HepG2 (cell line): ENCODE data around the gene CHST11. TPM values are rescaled to one million over a fixed set of nuclear protein-coding genes. Genes with fewer than 3 reads are reported as not detected.

Experiments
- ATAC-seq: fragments of 200-7000 bp; cut with Tn5 transposase; 3 replicates; pipeline ENCODE4 v1.9.1; 2020; ENCODE audit warnings: mild to moderate bottlenecking, moderate library complexity
- BruUV-seq: library from RNA; stranded (reverse); fragments of 400-500 nt; replicated peaks from 2 replicates; lab custom pipeline; 2021; lab: Mats Ljungman, UMichigan
- CTCF ChIA-PET: fragments of 300-600 bp; formaldehyde crosslinking; extraction: SDS; loops from one replicate; lab custom pipeline; 2021; ENCODE audit warnings: low total read pairs, inconsistent platforms, low intra/inter-chr PET ratio; lab: Yijun Ruan, JAX
- POLR2A ChIA-PET: fragments of 350-600 bp; sonication (Branson Sonifier 250); formaldehyde crosslinking; loops from one replicate; lab custom pipeline; 2020; ENCODE audit warnings: antibody characterized with exemption, inconsistent platforms; lab: Yijun Ruan, JAX
- DNase-seq: peaks from one replicate; pipeline ENCODE4 v3.0.0-alpha.2; 2015; ENCODE audit warnings: low spot score
- FAIRE-seq: peaks from 3 replicates; lab custom pipeline; 2011; peaks lifted over from hg19 to GRCh38; lab: Jason Lieb, UNC
- H2AFZ ChIP-seq: one replicate; pipeline ENCODE4 v1.6.1; 2011; ENCODE audit warnings: low read length, inconsistent platforms
- H3K27ac ChIP-seq: fragments of 300-600 bp; 3 replicates; pipeline ENCODE4 v1.8.0; 2011; ENCODE audit warnings: mixed run types, mild to moderate bottlenecking, mixed read lengths, low read length, inconsistent platforms; ENCODE audit not compliant: insufficient read depth; ENCODE audit errors: extremely low read length
- H3K27me3 ChIP-seq, 2 experiments: fragments of 200-600 bp in 1 of 2; 2 replicates in 1 of 2; 3 replicates in 1 of 2; pipeline versions ENCODE4 v1.6.0 to v1.8.0; 2011; ENCODE audit warnings: low read length in 2 of 2, mild to moderate bottlenecking in 2 of 2, moderate library complexity in 2 of 2, inconsistent platforms in 1 of 2; ENCODE audit not compliant: insufficient read depth in 2 of 2, control insufficient read depth in 1 of 2
- H3K36me3 ChIP-seq, 2 experiments: fragments of 200-600 bp in 1 of 2; replicated peaks in 1 of 2; 2 replicates in 1 of 2; 3 replicates in 1 of 2; pipeline versions ENCODE4 v1.5.1 to v1.8.0; 2011; ENCODE audit warnings: low read length in 2 of 2, inconsistent platforms in 1 of 2; ENCODE audit not compliant: insufficient read depth in 2 of 2, control insufficient read depth in 1 of 2
- H3K4me1 ChIP-seq: 2 replicates; pipeline ENCODE4 v1.5.1; 2012; ENCODE audit warnings: low read length, inconsistent platforms; ENCODE audit not compliant: insufficient read depth
- H3K4me2 ChIP-seq: 2 replicates; pipeline ENCODE4 v1.6.0; 2011; ENCODE audit warnings: low read depth, low read length, inconsistent platforms
- H3K4me3 ChIP-seq, 3 experiments: fragments of 200-600 bp in 1 of 3; sonication (generic), shearing (Covaris generic) in 1 of 3; replicated peaks in 1 of 3; 2 replicates each; pipeline ENCODE4 v1.5.1; 2011 to 2016; ENCODE audit warnings: low read length in 3 of 3, inconsistent platforms in 2 of 3, low read depth in 2 of 3, mild to moderate bottlenecking in 2 of 3, control low read depth in 1 of 3, mixed read lengths in 1 of 3; ENCODE audit not compliant: insufficient read depth in 1 of 3
- H3K79me2 ChIP-seq: one replicate; pipeline ENCODE4 v1.6.1; 2011; ENCODE audit warnings: low read length, inconsistent platforms; ENCODE audit not compliant: insufficient read depth
- H3K9ac ChIP-seq: 2 replicates; pipeline ENCODE4 v1.6.0; 2011; ENCODE audit warnings: mild to moderate bottlenecking, low read depth, low read length, inconsistent platforms; ENCODE audit not compliant: insufficient read depth
- H3K9me3 ChIP-seq: 2 replicates; pipeline ENCODE4 v1.5.1; 2012; ENCODE audit warnings: mild to moderate bottlenecking, low read length
- H4K20me1 ChIP-seq: 2 replicates; pipeline ENCODE4 v1.6.0; 2011; ENCODE audit warnings: inconsistent platforms, mild to moderate bottlenecking, low read length, moderate library complexity; ENCODE audit not compliant: insufficient read depth
- AGO1 ChIP-seq: fragments of 200-400 bp; formaldehyde crosslinking; IDR thresholded peaks from 2 replicates; pipeline ENCODE4 v1.6.1; 2017; ENCODE audit warnings: mild to moderate bottlenecking, low read depth, low read length, moderate library complexity; ENCODE audit not compliant: poor library complexity, severe bottlenecking
- ATRX ChIP-seq: sonication (generic); formaldehyde crosslinking; IDR thresholded peaks from 2 replicates; pipeline ENCODE4 v1.4.0; 2020; ENCODE audit warnings: missing genetic modification reagents, borderline replicate concordance
- BCL6 ChIP-seq: IDR thresholded peaks from 2 replicates; pipeline ENCODE4 v1.6.1; 2016; ENCODE audit warnings: missing genetic modification reagents, missing compliant biosample characterization
- CBX1 ChIP-seq: IDR thresholded peaks from one replicate; pipeline ENCODE4 v1.6.1; 2016; ENCODE audit warnings: antibody characterized with exemption, low read depth
- IKZF1 ChIP-seq: fragments of 450-650 bp; IDR thresholded peaks from 2 replicates; pipeline ENCODE4 v1.7.1; 2016
- KDM1A ChIP-seq: IDR thresholded peaks from 2 replicates; pipeline ENCODE4 v1.6.1; 2016; ENCODE audit warnings: missing compliant biosample characterization
- NFE2 ChIP-seq: sonication (generic); formaldehyde crosslinking; IDR thresholded peaks from 2 replicates; pipeline ENCODE4 v1.4.0; 2020; ENCODE audit warnings: missing genetic modification reagents
- RBM22 ChIP-seq: fragments of 200-400 bp; formaldehyde crosslinking; optimal IDR thresholded peaks from 2 replicates; pipeline ENCODE3; 2017; ENCODE audit warnings: mild to moderate bottlenecking, low read length, moderate library complexity
- ZBTB20 ChIP-seq: sonication (generic); formaldehyde crosslinking; IDR thresholded peaks from 2 replicates; pipeline ENCODE4 v1.8.1; 2023; ENCODE audit warnings: missing genetic modification reagents, low read depth, mild to moderate bottlenecking, borderline replicate concordance
- ZKSCAN8 ChIP-seq: IDR thresholded peaks from 2 replicates; pipeline ENCODE4 v1.6.1; 2016; ENCODE audit warnings: borderline replicate concordance, missing genetic modification reagents, missing compliant biosample characterization
- ZNF350 ChIP-seq: sonication (generic); formaldehyde crosslinking; IDR thresholded peaks from 2 replicates; pipeline ENCODE4 v1.4.0; 2020; ENCODE audit warnings: mild to moderate bottlenecking, low read depth, missing genetic modification reagents, borderline replicate concordance
- ZNF367 ChIP-seq: sonication (generic); formaldehyde crosslinking; IDR thresholded peaks from 2 replicates; pipeline ENCODE4 v1.4.0; 2020; ENCODE audit warnings: missing genetic modification reagents, borderline replicate concordance
- ZNF431 ChIP-seq: sonication (generic); formaldehyde crosslinking; IDR thresholded peaks from 2 replicates; pipeline ENCODE4 v1.9.0; 2022; ENCODE audit warnings: missing genetic modification reagents, low read depth, mild to moderate bottlenecking, borderline replicate concordance
- ZNF543 ChIP-seq: sonication (generic); formaldehyde crosslinking; IDR thresholded peaks from 2 replicates; pipeline ENCODE4 v1.4.0; 2020; ENCODE audit warnings: mild to moderate bottlenecking, missing genetic modification reagents
- ZNF644 ChIP-seq: IDR thresholded peaks from 2 replicates; pipeline ENCODE4 v1.6.1; 2016; ENCODE audit warnings: low read depth
- ZNF766 ChIP-seq: sonication (generic); formaldehyde crosslinking; IDR thresholded peaks from 2 replicates; pipeline ENCODE4 v1.5.0; 2020; ENCODE audit warnings: missing genetic modification reagents, borderline replicate concordance
- ZSCAN21 ChIP-seq: sonication (generic); formaldehyde crosslinking; IDR thresholded peaks from 2 replicates; pipeline ENCODE4 v1.8.0; 2022; ENCODE audit warnings: mild to moderate bottlenecking, missing genetic modification reagents, moderate library complexity, borderline replicate concordance
- WGBS: methylation state at CpG from one replicate; pipeline ENCODE4 v1.1.6; 2017; ENCODE audit warnings: low lambda C conversion rate; 5-methylcytosine and 5-hydroxymethylcytosine counted together
- in situ Hi-C: cut with HindIII; loops from 2 replicates; pipeline ENCODE4 v1.10.0; 2017; ENCODE audit warnings: low pct_unique_long_range_greater_than_20kb; ENCODE audit not compliant: extremely low pct_ligation_motif_present
- intact Hi-C: fragments of 100-400 bp; cut with micrococcal nuclease; formaldehyde crosslinking; loops from one replicate; pipeline ENCODE4 v1.10.0; 2022; ENCODE audit not compliant: unreplicated experiment
- polyA plus RNA-seq, 8 experiments: library from polyadenylated mRNA; depleted of rRNA in 3 of 8; stranded (reverse) in 7 of 8; unstranded in 1 of 8; fragments of >200 nt; fragmentation: Illumina TruSeq in 4 of 8; extraction: Trizol in 4 of 8; gene quantifications; 2 replicates each; pipeline versions ENCODE4 v1.2.1 to v1.2.3, GENCODE V29; 2011 to 2016; ENCODE audit warnings: low read depth in 4 of 8, missing spikeins in 1 of 8, mixed read lengths in 1 of 8; ENCODE audit not compliant: insufficient read depth in 1 of 8
- total RNA-seq, 5 experiments: library from RNA; depleted of rRNA; stranded (reverse); fragments of >200 nt; fragmentation: Illumina TruSeq; extraction: Trizol; gene quantifications; 2 replicates each; pipeline ENCODE4 v1.2.3, GENCODE V29; 2016; ENCODE audit warnings: low read depth in 1 of 5
- TF ChIP-seq, protein P1 (sequence below): sonication (generic); formaldehyde crosslinking; IDR thresholded peaks from 2 replicates; pipeline ENCODE4 v1.4.0; 2020; ENCODE audit warnings: missing genetic modification reagents

CHST11 gene
- total and polyA plus RNA-seq, 2 of the 13 experiments (the other 11 are each of a cell fraction or from before 2014, with no cell fraction given) = 0.15 TPM; not detected in 1

DNA sequence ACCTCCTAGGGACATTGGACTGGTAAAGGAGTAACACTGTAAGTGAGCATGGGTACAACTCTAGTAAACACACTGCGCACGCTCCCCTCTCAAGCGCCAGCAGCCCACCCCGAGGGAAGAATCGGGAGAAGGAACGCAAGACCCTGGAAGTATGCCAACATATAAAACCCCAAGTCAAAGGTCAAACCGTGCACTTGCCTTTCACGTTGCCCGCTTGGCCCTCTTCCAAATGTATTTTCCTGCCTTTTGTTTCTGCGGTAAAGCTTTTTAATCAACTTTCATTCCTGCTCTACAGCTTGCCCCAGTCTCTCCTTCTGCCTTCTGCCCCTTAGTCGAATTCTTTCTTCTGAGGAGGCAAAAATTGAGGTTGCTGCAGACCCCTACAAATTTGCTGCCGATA, 17.6 kb upstream of the CHST11 start (continued):
- TF ChIP-seq, protein P1, sequence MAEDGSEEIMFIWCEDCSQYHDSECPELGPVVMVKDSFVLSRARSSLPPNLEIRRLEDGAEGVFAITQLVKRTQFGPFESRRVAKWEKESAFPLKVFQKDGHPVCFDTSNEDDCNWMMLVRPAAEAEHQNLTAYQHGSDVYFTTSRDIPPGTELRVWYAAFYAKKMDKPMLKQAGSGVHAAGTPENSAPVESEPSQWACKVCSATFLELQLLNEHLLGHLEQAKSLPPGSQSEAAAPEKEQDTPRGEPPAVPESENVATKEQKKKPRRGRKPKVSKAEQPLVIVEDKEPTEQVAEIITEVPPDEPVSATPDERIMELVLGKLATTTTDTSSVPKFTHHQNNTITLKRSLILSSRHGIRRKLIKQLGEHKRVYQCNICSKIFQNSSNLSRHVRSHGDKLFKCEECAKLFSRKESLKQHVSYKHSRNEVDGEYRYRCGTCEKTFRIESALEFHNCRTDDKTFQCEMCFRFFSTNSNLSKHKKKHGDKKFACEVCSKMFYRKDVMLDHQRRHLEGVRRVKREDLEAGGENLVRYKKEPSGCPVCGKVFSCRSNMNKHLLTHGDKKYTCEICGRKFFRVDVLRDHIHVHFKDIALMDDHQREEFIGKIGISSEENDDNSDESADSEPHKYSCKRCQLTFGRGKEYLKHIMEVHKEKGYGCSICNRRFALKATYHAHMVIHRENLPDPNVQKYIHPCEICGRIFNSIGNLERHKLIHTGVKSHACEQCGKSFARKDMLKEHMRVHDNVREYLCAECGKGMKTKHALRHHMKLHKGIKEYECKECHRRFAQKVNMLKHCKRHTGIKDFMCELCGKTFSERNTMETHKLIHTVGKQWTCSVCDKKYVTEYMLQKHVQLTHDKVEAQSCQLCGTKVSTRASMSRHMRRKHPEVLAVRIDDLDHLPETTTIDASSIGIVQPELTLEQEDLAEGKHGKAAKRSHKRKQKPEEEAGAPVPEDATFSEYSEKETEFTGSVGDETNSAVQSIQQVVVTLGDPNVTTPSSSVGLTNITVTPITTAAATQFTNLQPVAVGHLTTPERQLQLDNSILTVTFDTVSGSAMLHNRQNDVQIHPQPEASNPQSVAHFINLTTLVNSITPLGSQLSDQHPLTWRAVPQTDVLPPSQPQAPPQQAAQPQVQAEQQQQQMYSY (CRISPR knock-in tag) = no peak

DNA sequence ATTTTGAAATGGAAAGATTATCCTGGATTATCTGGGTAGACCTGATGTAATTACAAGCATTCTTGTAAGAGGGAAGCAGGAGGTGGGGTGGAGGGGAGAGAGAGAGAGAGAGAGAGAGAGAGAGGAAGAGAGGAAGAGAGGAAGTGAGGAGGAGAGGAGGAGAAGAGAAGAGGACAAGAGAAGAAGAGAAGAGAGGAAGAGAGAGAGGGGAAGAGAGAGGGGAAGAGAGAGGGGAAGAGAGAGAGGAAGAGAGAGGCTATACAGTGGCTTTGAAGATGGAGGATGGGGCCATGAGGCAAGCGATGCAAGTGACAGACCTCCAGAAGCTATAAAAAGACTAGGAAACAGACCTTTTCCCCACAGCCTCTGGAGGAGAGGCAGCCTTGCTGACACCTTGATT, 13.7 kb upstream of the CHST11 start:
- Histone ChIP-seq H4K20me1 (no peaks in the 10 kb centered on the region), H3K9ac (no peak overlapping the region), H3K27ac (no peak overlapping the region), H2AFZ (no peak overlapping the region), H3K9me3 (no peaks in the 10 kb centered on the region), H3K4me3 (no peak overlapping the region), H3K4me2 (no peak overlapping the region), H3K27me3 (peaks cover 0 to 9% of the 10 kb centered on the region in 2 experiments; a peak in 1 of 5 replicates), H3K79me2 (no peaks in the 10 kb centered on the region), H3K4me1 (no peaks in the 10 kb centered on the region), H3K36me3 (no peaks in the 10 kb centered on the region)
- FAIRE-seq (no peak), DNase-seq (no peak), ATAC-seq (no peak)
- WGBS = 7% methylated on average over 1 of the region's 1 CpG
- in situ Hi-C loops = no loop called here
- CTCF ChIA-PET = no interaction called here
- no TSS peak for BruUV-seq
- POLR2A ChIA-PET = no interaction called here
- TF ChIP-seq ATRX (CRISPR knock-in tag) = no peak
- TF ChIP-seq AGO1 = no peak
- no peak for TF ChIP-seq ZSCAN21 (CRISPR knock-in tag)
- no peak for TF ChIP-seq ZNF543
- no peak for TF ChIP-seq ZNF644
- TF ChIP-seq BCL6 (CRISPR knock-in tag) = no peak
- TF ChIP-seq KDM1A = no peak
- no peak for TF ChIP-seq NFE2 (CRISPR knock-in tag)
- TF ChIP-seq CBX1 = no peak
- TF ChIP-seq IKZF1 = no peak
- no peak for TF ChIP-seq ZNF367 (CRISPR knock-in tag)
- TF ChIP-seq ZNF350 (CRISPR knock-in tag) = no peak
- TF ChIP-seq ZBTB20 (CRISPR knock-in tag) = no peak
- TF ChIP-seq ZNF766 (CRISPR knock-in tag) = no peak
- no peak for TF ChIP-seq ZNF431 (CRISPR knock-in tag)
- TF ChIP-seq ZKSCAN8 (CRISPR knock-in tag) = no peak
- TF ChIP-seq RBM22 = no peak
- intact Hi-C loops = no loop called here
